HG03066 (cell line): ENCODE data around the gene FGFR3.

ENCODE experiments used
- ATAC-seq: cut with Tn5 transposase; IDR thresholded peaks from one replicate; pipeline ENCODE4 v1.9.1; 2021; ENCODE audit warnings: low read depth; ENCODE audit not compliant: unreplicated experiment

FGFR3 gene

DNA sequence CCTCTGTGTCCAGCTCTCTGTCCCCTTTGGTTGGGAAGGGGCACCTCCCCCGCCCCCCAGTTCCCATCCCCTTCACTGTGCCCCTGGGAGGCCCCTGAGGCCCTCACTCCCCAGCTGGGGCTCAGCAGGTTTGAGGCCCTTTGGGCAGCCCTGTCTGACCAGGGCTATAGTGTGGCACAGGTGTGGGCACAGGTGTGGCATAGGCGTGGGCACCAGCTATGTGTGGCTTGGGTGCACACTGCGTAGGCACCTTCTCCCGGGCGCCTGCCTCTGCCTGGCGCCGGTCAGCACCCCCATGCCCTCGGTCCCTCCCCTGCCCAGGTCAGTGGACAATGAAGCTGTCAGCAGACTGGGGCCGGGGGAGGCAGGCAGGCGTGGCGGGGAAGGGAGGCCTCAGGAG is 7.5 kb upstream of the FGFR3 start:
- ATAC-seq: no peak

DNA sequence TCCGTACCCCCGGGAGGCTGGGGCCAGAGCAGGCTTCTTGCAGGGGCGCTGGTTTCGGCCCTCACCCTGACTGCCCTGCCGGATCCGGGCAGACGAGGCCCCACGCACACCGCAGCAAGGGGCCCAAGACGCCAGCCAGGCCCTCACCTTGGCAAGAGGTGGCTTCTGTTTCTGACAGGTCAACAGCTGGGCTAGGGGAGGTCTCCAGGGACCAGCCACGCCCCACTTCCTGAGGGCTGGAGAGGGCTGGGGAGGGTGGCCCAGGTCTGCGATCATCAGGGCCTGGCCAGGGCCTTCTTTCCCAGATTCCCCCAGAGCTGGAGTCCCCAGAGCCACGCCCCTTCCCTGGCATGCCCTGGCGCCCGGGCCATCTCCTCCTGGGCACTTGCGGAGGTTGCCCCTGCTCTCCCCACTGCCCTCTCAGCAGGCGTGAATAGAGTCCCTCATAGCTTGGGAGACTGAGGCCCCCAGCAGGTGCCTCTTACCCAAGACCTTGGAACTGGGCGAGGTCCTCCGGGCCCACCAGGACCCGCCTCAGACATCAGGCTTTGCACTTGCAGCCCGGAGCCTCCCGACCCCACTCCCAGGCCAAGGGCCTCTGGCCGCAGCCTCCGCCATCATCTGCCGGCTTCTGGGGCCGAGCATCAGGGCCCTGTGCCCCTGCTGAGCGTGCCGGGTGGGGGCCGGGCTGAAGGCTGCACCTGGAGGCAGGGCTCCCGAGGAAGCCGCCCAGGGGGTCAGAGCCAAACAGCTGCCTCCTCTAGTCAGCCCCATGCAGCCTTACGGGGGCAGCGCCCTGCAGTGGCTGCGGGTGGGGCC is 6.3 kb upstream of the FGFR3 start:
- no peak for ATAC-seq

DNA sequence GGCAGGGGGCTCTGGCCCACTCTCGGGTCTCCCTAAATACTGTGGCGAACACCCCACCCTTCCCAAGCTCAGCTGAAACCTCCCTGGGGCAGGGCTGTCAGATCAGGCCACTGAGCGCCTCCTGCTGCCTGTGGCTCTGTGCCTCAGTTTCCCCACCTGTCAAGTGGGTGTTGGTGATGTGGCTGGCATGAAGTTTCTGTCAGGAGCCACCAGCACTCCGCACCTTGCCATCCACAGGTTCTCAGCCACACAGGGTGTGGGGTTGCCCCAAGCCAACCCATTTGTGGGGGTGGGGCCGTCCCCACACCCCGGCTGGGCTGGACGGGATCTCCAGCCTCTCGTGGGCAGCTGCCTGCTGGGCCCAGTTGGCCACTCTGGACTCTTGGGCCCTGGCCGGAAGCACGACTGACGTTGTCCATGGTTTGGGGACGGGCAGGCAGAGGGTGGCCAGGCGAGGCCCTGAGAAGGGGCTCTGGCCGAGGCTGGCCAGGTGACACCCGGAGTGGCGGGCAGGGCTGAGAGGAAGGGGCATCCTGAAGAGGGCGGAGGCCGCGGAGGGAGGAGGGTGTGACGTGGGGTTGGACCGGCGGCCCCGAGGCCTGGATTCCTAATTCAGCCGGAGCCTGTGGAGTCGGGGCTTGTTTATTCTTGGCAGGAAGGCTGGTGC is 5.5 kb upstream of the FGFR3 start:
- no peak for ATAC-seq

DNA sequence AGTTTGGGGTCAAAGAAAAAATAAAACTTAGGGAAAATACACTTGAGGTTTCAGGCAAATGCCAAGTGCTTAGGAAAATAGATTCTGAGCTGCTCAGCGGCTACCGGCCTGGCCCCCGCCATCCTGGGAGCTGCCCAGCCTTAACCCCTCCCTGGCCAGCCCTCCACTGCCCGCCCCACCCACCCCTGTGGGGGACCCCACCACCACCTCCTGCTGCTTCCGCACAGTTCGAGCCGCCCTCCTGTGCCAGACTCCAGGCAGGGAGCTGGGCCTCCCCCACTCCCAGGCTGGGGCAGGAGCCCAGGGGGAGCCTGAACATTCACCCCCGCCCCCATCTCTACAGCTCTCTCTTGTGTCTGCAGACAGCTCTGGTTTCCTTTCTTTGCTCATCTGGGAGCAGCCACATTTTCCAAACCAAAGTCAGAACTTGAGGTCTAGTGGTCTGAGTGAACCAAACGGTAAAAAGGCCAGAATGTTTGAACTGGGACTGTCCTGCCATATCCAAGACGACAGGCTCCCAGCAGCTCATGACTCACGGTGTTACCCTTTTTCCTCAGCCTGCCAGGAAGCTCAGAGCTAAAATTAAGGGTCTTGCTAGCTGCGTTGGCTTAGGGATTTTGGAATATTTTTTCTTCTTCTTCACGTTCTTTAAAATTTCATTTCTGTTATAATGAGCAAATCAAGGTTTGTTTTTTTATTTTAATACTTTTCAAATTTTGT is 4.7 kb upstream of the FGFR3 start:
- ATAC-seq: no peak

DNA sequence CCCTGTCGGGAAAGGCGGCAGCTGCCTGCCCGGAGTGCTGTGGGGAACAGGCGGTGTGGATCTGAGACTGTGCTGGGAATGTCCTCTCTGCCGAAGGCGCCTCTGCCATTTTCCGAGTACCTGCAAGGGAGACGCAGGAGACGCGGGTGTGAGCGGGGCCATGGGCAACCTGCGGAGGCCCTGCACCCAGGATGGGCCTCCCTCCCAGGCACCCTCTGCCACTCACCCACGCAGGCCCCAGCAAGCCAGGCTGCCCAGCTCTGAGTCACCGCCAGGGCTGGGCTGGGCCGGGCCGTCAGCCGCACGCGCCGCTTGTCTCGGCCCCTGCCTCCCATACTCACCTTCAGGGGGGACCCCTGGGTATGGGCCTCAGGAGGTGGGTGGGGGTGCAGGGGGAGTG is 3.5 kb upstream of the FGFR3 start:
- ATAC-seq: no peak

DNA sequence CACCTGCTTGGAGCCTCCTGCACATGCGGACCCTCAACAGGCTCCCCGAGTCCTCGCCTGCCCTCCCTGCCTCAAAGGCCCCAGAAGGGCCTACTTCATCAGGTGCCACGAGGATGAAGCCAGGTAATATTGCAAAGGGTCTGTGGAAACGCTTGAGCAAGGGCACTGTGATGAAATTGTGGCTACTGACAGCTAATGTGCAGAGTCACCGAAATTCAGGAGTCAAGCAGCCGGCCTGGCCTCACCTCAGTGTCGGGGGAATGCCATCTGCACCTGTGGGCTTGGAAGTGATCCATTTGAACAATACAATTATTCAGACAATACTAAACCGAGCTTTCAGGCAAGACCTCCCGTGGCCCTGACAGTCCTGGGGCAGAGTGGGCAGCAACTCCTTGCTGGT is 3.1 kb upstream of the FGFR3 start:
- ATAC-seq: no peak

DNA sequence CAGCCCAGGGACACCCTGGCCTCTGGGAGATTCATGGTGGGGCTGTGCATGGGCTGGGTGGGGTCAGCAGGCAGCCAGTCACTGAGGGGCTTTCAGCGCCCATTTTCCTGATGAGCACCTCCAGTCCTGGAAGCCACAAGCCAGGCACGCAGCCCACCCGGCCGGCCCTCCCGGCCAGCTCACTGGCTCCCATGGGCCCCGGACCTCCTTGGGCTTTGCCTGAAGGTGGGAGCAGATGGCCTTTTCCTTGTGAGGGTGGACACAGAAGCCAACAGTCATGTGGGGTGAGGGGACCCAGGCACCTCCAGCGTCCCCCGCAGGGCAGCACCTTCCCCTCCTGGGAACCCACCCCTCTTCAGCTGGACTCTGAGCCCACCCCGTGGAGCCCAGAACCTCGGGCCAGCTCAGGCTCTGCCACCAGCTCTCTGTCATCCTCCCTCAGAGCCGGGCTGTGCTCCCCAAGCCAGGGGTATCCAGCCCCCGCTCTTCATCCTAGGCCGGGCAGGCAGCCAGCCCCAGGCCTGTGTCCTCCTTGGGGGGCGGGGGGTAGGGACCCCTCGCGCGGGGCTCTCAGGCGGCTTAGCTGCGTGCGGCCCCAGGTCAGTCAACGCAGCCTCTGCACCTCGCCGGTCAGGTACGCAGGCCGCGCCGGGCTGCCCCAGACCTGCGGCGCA is 798 bp upstream of the FGFR3 start:
- ATAC-seq: no peak

DNA sequence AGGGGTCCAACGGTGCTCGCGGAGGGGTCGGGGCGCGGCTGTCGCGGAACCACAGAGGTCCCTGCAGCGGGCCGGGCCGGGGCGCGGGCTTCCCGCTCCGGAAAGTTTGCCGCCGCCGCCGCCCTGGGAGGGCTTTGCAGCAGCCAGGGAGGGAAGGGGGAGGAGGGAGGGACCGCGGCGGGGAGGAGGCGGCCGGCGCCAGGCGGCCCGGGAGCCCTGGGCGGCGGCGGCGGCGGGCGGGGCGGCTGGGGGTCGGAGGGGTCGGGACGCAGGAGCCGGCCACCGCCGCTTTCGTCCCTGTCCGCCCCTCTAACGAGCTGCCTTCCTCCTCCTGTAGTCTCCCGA is 375 bp downstream of the FGFR3 start:
- no peak for ATAC-seq

DNA sequence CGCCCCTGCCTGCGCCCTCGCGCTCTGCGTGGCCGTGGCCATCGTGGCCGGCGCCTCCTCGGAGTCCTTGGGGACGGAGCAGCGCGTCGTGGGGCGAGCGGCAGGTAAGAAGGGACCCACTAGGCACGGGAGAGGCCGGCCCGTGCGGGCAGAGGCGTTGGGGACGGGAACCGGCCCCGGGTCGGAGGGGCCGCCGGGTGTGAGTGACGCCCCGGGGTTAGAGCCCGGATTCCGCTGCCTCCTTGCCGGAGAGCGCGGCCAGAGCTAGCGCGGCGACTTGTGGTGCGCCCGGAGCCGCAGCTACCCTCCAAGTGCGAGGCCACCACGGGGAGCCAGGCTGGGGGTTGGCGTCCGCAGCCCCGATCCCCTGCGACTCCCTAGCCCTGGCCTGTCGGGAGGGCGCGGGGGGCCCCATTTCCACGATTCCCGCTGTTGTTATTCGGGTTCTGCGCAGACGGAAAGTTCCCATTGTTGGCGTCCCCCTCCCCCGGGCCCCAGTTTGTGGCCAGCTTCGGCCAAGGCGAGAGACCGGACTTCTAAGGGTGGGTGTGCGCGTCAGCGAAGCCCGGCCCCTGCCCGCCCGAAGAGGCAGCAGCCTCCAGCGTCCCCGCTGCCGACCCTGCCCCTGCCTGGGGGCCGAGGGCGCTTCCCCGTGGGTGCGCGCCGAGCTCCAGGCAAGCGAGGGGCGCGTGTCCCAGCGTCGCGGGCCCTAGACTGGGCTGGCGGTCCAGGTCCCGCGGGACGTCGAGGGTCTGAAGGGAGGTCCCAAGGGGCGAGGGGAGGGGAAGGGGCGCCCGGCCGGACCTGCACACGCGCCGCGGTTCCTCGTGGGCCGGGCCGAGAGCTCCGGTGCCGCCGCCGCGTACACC is 1.1 kb downstream of the FGFR3 start:
- ATAC-seq: no peak

DNA sequence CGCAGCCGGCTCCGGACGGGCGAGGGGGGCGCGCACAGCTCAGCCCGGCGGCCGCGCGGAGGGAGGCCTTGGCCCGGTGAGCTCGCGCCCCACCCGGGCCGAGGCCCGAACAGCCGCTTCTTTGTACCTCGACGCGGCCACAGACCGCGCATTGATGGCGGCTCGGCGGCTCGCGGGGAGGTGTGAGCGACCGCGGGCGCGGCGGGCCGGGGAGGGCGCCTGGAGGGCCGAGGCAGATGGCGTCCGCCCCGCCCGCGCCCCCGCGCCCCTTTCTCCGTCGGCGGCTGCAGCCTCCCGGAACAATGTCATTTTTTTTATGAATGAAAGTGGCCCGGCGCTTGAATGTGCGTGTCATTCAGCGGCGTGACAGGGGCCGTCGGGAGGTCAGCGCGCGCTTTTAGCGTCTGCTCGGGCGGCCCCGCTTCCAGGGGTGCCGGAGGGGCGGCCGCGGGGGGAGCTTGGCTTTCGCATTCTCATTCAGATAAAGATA is 1.8 kb downstream of the FGFR3 start:
- ATAC-seq: no peak

DNA sequence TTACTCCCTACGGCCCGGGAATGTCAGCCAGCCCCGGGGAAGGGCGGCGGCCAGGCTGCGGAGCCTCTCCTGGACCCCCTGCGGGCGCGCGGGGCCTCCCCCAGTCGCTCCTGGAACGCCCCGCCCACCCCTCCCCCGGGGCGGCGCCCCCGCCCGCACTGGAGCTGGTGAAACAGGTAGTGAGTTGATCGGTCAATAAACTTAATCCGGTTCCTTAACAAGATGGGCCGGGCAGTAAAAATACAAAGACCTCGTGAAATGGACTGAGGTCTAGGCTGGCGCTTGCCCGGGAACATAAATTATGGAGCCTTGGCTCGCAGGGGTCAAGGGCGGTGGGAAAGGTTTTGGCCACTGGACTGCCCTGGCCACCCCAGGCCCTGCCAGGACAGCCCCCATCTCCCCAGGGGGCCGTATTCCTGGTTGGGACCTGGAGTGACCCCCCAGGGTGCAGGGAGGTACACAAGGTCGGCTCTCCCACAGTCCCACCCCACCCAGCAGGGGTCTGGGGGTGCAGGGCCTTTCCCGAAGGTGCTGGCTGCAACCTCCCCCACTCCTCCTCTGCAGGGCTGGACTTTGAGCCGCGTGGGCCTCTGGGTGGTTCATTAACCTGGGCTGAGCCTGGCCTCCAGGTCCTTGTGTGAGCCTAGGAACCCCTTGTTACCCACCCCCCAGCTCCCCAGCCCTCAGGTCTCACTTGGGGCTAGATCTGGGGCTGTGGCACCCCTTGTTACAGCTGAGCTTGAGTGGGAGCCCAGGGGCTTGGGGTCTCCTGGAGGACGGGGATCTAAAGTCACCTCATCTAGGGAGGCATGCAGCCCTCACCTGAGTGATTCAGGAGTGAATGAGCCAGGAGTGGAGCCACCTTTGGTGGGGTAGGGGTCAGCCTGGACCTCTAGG is 2.5 kb downstream of the FGFR3 start:
- no peak for ATAC-seq

DNA sequence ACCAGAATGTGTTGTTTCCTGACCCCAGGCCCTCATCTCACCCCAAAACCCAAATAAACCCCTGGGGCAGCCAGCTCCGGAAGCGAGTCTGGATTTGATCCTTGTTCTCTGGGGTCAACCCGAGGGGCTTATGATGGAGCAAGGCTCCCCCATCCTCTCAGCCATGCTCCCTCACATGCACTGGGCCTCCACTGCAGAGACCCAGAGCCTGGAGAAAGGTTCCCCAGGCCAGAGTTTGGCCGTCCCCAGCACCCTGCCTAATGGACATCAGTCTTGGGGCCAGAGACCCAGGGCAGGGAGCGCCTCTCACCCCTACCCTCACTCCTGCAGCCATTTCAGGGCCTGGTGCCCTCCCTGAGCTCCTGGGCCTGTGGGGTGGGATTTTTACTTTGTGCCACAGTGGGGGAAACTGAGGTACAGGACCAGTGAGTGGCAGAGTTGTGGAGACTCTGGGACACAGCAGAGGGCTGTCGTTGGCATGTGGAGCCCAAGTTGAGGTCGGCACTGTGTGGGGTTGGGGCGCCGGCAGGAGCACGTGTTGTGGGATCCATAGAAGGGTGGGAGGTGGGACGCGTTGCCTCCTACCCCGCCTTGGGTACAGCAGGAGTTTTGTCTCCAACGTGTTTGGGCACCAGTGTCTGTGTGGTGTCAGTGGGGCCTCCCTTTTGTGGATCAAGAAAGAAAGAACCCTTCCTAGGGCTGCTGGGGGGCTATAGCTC is 3.6 kb downstream of the FGFR3 start:
- ATAC-seq: no peak

DNA sequence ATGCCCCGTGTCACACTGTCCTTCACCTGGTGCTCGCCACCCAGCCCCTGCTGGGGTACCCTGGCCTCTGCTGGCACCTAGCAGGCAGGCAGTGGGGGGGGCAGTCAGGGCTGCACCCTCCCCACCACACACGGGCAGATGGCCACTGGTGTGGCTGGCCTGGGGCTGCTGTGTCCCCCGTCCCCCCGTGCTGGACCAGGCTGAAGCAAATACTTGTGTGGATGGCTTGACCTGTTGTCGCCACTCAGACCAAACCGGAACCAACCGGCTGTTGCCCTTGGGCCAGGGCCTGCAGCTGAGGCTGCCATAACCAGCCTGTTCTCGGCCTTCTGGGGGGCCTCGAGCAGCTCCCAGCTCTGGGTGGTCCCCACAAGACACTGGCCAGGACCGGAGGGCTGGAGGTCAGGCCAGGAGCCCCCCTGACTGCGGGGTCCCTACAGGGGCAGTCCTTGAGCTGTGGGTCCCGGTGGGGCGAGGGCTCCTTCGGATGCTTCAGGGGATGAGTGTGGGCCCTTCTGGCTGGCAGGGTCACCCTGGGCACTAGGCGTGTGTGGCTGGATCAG is 4.3 kb downstream of the FGFR3 start:
- ATAC-seq: no peak

DNA sequence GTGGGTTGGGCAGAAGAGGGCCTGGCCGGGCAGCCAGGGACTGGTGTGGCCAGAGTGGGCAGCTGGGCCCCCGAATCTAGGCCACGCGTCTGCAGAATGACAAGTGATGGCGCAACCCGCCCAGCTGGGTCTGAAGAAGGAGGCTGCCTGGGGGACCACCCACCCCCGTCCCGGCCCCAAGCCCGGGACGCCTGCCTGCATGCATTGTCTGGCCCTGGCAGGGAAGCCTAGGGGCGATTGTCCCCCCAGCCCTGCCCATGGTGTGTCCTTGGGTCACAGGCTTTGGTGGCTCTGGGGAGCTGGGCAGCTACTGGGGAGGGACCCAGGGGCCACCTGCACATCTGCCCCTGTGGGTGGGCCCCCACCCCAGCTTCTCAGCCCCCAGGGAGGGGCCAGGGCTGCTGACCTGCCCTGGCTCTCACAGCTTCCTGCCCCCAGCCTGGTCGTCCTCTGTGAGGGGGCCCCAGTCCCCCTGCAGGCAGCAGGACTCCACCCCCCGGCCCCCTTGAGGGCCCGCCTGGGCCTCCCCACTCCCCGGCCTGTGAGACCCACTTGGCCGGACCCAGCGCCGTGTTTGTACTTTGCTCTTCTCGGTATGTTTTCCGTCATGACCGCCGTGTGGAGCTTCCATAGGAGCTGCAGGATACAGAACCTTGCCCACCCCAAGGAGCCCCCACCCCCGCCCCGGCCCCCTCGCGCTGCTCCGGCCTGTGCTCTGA is 4.9 kb downstream of the FGFR3 start:
- ATAC-seq: no peak

DNA sequence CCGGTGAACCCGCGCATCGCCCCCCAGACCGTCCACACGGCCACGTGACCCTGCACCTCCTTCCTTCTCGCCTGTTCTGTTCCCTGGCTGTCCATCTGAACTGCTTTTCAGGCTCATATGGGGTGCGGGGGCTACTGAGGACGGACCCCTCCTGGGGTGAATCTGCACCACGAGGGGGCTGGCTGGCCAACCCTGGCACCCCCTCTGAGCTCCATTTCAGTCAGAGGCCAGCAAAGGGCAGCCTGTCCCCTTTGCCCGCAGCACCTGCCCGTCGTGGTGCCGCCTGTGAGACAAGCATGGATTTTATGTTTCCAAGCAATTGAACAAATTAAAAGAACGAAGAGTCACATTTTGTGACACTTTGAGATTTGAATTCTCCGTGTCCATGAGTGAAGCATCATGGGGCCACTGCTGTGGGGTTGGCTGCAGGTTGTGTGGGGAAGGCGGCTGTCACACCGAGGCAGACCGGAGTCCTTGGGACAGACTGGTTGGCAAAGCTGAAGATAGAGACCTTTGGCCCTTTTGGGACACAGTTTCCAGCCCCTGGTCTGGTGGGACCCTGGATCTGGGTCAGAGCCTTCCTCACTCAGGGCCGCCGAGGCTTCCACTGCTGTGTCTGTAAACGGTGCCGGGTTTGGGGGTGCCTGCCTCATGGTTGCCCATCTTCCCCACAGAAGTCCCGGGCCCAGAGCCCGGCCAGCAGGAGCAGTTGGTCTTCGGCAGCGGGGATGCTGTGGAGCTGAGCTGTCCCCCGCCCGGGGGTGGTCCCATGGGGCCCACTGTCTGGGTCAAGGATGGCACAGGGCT is 5.7 kb downstream of the FGFR3 start:
- ATAC-seq: no peak
